NK-92 (cell line): ENCODE measurements around the gene CDH13.

Experiments used
- DNase-seq: peaks from one replicate; lab custom pipeline; 2025; ENCODE audit not compliant: unreplicated experiment; lab: John Stamatoyannopoulos, UW

CDH13 gene

DNA sequence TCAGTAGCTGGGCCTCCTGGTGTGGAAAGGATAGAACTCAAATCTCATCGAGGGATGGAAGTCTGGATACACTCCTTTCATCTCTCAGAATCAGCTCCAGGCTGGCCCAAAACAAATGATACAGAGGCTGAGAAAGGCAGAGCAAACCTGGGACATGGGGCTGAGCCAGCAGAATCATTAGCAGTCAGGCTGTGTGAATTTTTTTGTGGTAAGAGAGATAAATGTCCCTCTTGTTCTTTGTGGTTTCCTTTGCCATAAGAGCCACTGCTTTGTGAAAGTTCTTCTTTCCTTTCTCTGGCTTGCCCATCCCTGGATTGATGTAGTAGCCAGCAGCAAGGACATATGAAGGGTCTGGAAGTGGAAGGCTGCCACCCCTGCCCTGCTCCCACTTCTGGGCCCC, 146.2 kb downstream of the CDH13 start:
- no peak for DNase-seq

DNA sequence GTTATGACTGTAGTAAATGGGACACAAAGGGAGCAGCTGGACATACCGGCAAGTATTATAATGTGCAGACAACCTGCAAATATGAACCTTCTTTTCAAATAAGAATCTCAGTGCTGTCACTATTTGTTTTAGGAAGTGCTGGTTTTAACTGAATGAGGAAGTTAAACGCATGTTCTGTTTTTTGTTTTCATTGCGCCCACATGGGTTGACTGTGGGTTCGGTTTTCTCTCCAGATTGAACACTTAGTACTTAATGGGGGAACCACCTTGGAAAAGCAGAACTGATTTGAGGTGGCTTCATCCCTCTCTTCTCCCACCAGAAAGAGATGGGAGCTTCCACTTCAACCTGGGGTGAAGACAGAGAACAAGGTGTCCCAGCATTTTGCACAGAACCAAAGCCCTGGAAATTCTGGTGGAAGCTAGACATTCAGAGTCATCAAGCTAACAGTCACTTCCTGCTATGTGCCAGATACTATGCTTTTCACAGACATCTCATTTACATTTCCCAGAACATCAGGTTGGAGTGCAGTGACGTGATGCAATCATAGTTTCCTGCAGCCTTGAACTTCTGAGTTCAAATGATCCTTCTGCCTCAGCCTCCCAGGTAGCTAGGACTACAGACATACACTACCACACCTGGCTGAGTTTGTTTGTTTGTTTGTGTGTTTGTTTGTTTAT, 149.8 kb downstream of the CDH13 start:
- no peak for DNase-seq

DNA sequence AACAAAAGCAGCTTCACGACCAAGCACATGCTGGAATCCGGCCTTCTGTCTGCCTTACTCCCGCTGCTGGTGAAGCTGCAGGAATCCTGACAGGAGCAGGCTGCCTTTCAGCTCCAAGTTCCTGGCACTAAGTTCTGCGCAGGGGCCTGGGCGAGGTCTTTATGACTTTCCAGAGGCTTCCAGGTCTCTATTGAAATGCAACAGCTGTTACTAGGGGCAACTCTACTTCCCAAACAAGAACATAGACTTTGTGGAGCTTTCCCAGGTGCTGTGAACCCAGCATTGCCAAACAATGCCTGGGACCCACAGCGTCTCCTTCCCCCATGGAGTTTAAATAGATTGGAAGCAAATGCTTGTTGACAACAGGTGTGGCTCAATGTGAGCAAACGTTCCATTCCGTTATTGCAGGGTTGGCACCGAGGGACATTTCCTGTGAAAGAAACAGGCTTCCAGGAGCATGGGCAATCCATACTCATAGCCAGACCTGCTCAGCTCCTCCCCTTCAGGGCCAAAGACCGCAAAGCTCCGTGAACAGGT, 156.0 kb downstream of the CDH13 start:
- DNase-seq = no peak

DNA sequence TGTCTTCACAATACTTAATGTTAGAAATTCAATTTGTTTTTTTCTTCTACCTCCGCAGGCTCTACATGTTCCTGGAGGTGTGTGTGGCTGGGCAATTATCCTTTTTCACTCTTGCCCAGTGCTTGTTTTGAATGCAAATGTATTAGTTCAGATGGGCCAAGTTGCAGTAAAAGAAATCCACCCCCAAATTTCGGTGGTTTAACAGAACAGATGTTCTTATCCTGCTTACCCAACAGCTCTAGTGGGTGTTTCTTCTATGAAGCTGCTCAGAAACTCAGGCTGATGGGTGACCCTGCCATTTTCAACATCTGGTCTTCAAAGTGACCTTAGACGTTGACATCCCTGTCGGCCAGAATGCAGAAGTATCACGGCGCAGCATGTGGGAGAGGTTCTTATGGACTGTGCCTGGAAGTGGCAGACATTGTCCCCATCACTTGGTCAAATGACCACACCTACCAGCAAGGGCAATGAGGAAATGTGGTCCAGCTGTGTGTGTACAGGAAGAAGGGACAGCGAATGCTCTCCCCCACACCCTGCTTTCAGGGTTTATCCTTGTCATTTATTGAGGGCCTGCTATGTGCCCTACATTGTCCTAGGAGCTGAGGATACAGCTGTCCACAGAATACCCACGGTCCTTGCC, 157.3 kb downstream of the CDH13 start:
- DNase-seq = no peak

DNA sequence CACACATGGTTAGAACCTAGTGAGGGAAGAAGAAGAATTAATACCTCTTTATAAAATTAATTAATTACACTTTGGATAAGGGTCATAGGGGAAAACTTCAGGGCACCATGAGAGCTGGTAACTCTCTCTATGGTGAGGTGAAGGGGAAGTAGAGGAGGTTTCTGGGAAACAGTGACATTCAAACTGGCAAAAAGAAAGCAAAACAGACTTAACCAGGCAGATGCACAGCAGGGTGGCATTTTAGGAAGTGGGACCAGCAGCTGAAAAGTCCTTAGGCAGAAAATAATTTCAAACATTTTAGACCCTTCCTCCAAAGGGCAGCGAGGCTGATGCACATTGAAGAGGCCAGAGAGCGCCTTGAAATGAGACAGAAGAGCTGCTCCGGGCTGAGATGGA, 157.8 kb downstream of the CDH13 start:
- no peak for DNase-seq

DNA sequence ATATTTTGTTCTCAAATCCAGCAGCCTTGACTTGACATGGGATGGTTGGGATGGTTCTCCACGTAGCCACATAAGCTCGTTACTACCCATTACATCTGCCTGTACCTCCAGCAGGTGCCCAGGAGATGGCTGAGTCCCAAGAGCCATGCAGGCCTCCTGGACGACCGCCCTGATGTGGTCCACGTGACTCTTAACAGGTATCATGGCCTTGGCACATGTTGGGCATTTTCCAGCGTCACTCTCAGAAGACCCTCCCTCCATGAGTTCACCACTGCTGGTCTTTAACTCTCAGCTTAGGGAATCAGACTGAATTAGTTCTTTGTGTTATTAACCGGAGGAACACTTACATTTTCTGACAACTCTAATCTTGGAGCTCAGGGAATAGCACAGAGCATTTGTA, 161.5 kb downstream of the CDH13 start:
- DNase-seq = no peak

DNA sequence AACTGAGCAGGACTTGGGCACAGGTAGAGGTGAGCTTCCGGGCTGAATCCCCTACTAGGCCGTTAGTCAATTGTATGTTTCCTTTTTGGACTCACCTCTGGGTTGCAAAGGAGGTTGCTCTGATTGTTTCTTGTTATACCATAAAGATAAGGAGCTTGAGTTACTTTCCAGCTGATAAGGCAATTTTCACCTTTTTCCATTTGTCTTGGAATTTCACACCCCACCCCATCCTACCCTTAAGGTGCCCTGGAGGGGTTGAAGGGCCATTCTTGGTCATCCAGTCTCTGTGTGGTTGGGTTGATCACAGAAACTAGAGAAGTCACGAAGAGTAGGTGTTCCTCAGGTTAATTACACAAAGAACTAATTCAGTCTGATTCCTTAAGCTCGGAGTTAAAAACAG, 162.2 kb downstream of the CDH13 start:
- no peak for DNase-seq

DNA sequence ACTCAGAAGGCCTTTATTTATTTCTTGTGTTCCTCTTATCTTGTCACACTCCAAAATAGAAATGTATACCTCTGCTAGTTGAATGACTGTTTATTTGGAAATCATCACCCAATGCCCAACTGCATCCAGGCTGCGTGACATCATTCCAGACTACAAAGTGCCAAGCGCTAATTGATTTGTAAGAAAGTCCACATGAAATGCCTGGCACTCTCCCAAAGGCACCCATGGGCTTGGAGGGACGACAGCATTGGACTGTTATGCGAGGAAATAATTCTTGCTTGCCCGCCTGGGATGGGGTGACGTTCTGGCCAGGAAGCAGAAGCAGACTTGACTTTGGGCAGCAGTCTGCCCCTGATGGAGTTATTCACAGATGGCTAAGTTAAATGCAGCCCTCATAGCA, 165.9 kb downstream of the CDH13 start:
- DNase-seq = no peak

DNA sequence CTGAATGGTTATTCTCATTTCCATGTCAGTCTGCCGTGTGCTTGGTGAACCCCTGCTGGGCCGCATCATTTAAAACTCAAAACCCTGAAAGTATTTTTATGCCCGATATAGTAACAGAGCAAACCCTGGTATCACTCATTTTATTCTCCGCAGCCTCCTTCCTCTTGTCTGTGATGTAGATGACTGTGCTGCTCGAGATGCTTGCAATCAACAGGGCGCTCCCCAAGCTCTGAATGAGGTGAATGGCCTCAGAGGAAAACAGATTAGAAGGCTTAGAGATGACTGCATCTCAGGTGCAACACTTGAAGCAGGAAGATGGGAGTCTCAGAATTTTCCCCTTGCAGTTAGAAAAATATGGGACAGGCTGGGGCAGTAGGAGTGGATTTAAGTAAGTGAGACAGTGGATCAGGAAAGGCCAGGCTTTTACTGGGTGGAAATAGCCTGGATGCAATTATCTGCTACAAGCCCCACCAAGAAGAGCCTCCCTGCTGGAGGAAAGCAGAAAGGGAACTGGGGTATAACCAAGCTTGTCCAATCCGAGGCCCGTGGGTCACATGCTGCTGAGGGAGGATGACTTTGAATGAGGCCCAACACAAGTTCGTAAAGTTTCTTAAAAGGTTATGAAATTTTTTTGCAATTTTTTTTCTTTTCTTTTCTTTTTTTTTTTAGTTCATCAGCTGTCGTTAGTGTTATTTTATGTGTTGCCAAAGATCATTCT, 166.9 kb downstream of the CDH13 start:
- DNase-seq = no peak

DNA sequence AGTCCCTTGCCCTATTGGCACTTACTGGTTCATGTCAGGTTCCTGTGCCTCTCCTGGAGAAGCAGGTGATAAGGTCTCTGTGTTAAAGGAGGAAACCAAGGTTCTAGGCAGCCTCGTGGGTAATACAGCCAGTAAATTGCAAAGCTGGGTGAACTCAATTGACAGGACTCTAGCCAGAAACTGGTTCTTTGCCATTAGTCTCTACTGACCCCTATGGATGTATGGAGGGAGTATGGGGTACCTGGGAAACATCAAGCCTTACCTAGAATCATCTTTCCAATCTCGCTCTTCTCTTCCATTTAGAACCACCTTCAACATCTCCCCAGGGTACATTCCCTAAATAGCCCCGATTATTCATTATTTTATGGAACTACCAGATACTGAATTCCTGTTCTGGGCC, 169.3 kb downstream of the CDH13 start:
- no peak for DNase-seq

DNA sequence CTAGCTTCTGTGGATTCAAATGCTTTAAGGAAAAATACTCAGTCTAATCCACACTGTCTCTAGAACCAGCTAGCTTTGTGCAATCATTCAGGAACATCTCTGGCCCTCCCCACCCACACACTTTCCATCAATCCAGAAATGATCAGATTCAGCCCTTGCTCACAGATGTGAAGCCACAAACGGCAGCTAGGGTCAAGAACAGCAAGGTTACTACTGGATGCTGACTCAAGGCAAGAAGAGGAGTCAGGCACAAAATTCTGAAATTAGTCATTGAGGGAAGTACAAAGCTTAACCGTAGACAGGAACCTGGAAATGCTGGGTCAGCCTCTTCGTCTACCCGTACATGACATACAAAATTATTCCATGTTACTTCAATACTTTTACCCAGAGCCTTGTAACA, 174.6 kb downstream of the CDH13 start:
- no peak for DNase-seq

DNA sequence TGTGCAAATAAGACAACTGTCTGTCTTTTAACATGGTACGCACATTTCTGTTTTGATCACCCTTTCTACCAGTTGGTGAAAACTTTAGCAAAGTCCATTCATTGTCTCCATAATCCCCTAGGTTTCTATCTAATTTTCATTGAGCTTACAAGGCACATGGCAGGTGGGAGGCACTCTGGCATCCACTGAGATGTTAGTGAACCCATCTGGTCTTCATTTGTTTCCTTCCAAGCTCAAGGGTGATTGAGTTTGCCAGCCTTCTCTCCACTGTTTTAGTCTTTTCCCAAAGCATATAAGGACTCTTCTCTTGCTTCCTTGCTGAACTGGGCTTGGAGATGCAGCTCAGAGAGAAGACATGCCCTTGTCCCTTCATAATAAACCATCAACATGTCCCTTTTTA, 179.1 kb downstream of the CDH13 start:
- DNase-seq = no peak

DNA sequence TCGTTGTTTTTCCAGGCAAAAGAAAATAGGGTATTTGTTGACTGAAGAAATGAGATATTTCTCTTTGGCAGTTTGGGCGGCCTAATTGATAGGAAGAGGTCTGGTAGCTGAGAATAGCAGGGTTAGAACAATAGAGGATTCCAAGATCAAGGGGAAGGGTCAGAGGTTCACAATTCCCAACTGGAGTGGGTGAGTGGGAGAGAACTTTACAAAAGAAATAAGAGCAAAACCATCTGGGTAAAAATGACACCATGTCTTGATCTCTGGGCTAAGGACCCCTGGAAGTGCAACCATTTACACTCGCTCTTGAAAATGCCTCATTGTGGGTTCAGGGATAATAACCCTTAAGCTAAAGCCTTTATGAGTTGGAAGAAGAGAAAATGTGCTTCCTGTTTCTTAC, 180.5 kb downstream of the CDH13 start:
- no peak for DNase-seq

DNA sequence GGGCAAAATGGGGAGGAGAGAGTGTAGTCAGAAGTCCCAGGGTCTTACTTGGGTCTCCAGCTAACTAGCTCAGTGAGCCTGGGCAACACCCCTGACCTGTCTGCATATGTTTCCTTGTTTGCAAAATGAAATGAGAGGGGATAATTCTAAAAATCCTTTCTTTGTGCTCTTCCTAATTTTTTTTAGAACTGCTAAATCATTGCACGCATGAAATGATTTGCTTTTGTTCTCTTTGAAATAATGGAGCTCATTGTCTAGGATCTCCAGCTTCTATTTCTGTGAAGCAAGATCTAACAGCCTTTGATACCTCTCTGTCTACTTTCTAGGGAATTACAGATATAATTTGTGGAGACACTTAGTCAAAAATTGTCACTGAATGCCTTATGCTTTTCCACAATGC, 181.3 kb downstream of the CDH13 start:
- no peak for DNase-seq

DNA sequence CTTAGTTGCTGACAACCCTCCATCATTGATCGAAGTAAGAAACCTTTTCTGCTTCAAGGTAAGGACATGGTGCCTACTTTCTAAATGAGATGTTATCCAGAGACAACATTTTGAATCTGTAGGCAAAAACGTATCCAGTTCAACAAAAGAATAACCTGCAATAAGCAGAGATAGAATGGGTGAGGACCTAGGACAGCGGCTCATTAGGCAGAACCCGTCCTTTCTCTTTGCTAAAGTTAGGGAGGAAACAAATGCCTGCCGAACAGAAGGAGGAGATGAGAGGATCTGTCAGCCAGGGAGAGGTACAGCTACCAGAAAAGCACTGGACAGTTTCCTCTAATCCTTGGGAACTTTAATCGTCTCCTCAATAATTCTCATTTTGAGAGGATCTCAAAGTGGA, 183.3 kb downstream of the CDH13 start:
- DNase-seq = no peak

DNA sequence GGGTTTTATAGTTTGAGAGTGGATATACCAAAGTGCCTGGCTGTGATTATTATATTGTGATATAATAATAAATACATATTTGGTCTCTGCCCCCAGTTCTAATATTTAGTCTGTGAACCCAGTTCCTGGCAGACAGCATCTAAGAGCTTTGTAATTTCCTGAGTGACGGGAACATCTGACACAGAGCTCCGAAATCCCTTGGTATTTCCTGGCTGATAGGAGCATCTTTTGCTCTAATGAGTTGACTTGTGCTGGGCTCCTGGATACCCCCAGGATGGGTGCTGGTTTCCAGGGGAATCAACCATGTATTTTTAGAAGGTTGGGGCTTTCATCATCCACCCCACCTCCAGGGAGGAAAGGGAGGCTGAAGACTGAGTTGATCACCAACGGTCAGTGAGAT, 187.3 kb downstream of the CDH13 start:
- no peak for DNase-seq

DNA sequence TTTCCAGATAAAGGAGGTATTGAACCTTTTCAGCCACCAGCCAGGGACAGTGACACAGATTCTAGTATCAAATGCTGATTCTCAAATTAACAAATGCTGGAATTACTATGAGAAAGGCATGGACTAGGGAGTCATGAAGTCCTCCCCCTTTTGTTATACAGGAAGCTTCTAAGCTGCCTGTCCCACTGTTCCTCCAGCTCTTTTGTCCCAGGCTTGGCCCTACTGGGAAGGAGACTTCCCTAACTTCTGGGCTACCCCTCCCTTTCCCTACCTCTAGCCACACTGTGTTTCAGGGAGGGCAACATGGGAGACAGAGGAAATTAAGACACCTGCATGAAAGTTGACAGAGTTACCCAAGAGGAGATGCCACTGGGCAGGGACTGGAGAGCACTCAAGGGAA, 192.5 kb downstream of the CDH13 start:
- no peak for DNase-seq

DNA sequence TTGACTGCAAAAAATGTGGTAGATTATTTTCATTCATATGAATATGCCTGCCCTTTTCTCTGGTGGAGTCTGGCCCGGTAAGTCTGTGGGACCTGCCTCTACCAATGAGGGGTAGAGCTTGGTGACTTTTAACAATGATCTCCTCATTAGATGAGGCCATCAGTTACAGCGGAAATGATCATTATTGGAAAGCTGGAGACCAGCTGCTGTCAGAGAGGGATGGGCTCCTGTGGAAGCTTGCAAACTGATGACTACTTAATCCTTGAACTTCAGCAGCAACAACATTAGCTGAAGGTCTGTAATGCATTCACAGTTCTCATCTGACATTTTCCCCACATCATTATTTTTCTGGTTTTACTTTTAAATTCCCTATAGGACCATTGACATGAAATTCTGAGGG, 194.1 kb downstream of the CDH13 start:
- DNase-seq = no peak

DNA sequence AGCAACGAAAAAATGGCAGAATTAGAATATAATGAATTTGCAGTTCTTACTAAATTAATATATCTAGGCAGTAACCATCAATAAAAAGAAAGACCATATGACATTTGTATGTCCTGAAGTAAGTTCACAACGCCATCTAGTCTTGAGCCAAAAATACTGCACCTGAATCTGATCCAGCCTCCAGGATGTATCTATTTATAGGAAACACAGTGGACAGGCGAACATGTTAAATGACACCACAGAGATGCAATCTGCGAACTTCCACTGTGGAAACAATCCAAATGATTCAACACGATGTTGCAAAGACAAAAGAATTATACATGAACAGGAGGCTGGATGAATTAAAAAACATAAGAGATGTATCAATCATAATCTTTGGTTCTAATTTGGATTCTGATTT, 197.6 kb downstream of the CDH13 start:
- DNase-seq = no peak

DNA sequence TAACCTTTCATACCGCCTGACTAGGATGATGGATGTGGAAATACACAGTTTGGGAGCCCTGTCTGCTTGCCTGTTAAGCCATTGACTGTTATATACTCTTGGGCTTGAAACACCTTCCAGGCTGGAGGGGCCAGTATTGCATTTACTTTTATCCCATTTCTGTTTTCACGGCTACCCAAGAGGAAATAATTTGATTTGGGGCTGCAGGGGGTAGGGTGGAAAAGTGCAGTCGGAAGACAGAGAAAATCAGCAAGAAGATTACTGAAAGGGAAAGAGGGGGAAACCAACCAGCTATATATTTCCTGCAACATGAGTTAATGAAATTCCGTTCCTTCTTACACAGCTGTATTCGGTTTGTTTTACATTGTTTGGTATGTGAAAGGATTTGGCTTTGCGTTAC, 202.5 kb downstream of the CDH13 start:
- no peak for DNase-seq

DNA sequence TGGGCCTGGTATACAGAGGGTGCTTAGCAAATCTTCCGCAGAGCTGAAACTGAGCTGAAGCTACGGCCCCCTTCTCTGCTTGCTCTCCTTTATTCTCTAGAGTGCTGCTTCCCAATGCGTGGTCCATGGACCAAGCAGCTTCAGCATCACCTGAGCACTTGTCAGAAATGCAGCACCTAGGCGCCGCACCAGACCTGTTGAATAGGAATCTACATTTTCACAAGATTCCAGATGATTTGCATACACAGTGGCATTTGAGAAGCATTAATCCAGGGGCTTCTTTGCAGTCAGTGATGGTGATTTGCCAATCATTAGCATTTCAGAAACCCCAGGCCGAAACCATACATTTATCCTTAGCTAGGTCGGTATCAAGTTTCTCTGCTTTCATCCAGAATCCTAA, 204.2 kb downstream of the CDH13 start:
- no peak for DNase-seq

DNA sequence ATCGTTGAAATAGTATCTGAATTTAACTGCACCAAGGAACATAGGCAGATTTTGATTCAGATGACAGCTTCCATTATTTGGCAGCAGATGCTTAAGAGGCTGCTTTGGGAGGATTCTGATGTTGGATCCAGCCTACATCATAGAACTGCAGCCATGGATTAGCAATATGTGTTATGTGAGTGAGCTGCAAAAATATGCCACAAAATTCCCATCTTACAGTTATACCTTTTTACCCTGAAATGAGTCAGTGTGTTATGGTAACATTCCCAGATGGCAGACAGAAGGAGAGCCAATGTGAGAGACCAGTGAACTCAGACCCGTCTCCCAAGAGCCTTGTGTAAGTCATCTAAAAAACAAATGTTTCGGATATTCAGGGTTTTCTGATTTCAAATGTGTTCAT, 206.1 kb downstream of the CDH13 start:
- DNase-seq = no peak
